ENCODE data around the gene EIPR1.

GRCh38 chr2:3277748-3278520, 99.7 kb downstream of the EIPR1 start:
- TF ChIP-seq, protein P1, sequence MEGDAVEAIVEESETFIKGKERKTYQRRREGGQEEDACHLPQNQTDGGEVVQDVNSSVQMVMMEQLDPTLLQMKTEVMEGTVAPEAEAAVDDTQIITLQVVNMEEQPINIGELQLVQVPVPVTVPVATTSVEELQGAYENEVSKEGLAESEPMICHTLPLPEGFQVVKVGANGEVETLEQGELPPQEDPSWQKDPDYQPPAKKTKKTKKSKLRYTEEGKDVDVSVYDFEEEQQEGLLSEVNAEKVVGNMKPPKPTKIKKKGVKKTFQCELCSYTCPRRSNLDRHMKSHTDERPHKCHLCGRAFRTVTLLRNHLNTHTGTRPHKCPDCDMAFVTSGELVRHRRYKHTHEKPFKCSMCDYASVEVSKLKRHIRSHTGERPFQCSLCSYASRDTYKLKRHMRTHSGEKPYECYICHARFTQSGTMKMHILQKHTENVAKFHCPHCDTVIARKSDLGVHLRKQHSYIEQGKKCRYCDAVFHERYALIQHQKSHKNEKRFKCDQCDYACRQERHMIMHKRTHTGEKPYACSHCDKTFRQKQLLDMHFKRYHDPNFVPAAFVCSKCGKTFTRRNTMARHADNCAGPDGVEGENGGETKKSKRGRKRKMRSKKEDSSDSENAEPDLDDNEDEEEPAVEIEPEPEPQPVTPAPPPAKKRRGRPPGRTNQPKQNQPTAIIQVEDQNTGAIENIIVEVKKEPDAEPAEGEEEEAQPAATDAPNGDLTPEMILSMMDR (conservative IDR thresholded peaks at IDR 0.05) = no peak
- no peak for TF ChIP-seq ZFX (IDR thresholded peaks at IDR 0.05)
